HepG2 (cell line): ENCODE data around the gene GDAP1L1. TPM values are rescaled to one million over a fixed set of nuclear protein-coding genes. Genes with fewer than 3 reads are reported as not detected.
A peak's percentile ranks its signal among the peaks of the same experiment; 100 is the strongest.

ENCODE experiments used
- EZH2 ChIP-seq: conservative IDR thresholded peaks from 2 replicates; pipeline ENCODE4 v1.6.1; 2012; ENCODE audit warnings: mild to moderate bottlenecking, low read depth, low read length, moderate library complexity
- HNRNPH1 ChIP-seq: fragments of 200-400 bp; formaldehyde crosslinking; optimal IDR thresholded peaks from 2 replicates; pipeline ENCODE3; 2017; ENCODE audit warnings: mild to moderate bottlenecking, low read depth, low read length
- KMT2B ChIP-seq: IDR thresholded peaks from 2 replicates; pipeline ENCODE4 v1.6.1; 2016; ENCODE audit warnings: missing genetic modification reagents, missing compliant biosample characterization
- MIER2 ChIP-seq: IDR thresholded peaks from 2 replicates; pipeline ENCODE4 v1.6.1; 2016; ENCODE audit warnings: missing biosample characterization, missing genetic modification reagents
- NONO ChIP-seq, 2 experiments: fragments of 450-650 bp in 1 of 2; sonication (generic) in 1 of 2; formaldehyde crosslinking in 1 of 2; IDR thresholded peaks in 1 of 2; conservative IDR thresholded peaks in 1 of 2; 2 replicates each; pipeline versions ENCODE4 v1.6.1 to v1.8.0; 2017 to 2022; ENCODE audit warnings: mild to moderate bottlenecking in 1 of 2, missing genetic modification reagents in 1 of 2, moderate library complexity in 1 of 2
- PHF8 ChIP-seq: sonication (generic); formaldehyde crosslinking; IDR thresholded peaks from 2 replicates; pipeline ENCODE4 v1.5.0; 2020; ENCODE audit warnings: missing genetic modification reagents
- SNAI1 ChIP-seq: sonication (generic); formaldehyde crosslinking; IDR thresholded peaks from 2 replicates; pipeline ENCODE4 v1.5.0; 2020; ENCODE audit warnings: mild to moderate bottlenecking, missing genetic modification reagents, borderline replicate concordance
- SP140L ChIP-seq: sonication (generic); formaldehyde crosslinking; IDR thresholded peaks from 2 replicates; pipeline ENCODE4 v1.4.0; 2020; ENCODE audit warnings: missing genetic modification reagents, borderline replicate concordance
- TCF7L2 ChIP-seq: IDR thresholded peaks from 2 replicates; pipeline ENCODE4 v1.6.1; 2011; ENCODE audit warnings: mild to moderate bottlenecking, low read depth, low read length, moderate library complexity
- ZBTB38 ChIP-seq: sonication (generic); formaldehyde crosslinking; IDR thresholded peaks from 2 replicates; pipeline ENCODE4 v1.5.1; 2020; ENCODE audit warnings: mild to moderate bottlenecking, missing genetic modification reagents
- ZNF160 ChIP-seq: sonication (generic); formaldehyde crosslinking; IDR thresholded peaks from 2 replicates; pipeline ENCODE4 v1.8.0; 2022; ENCODE audit warnings: mild to moderate bottlenecking, inconsistent platforms, missing genetic modification reagents
- ZNF337 ChIP-seq: sonication (generic); formaldehyde crosslinking; IDR thresholded peaks from 2 replicates; pipeline ENCODE4 v1.5.1; 2020; ENCODE audit warnings: missing genetic modification reagents, low read depth, mild to moderate bottlenecking, borderline replicate concordance
- ZNF33A ChIP-seq: sonication (generic); formaldehyde crosslinking; IDR thresholded peaks from 2 replicates; pipeline ENCODE4 v1.5.1; 2020; ENCODE audit warnings: missing genetic modification reagents, mild to moderate bottlenecking, moderate library complexity, borderline replicate concordance
- ZNF549 ChIP-seq: sonication (generic); formaldehyde crosslinking; IDR thresholded peaks from 2 replicates; pipeline ENCODE4 v1.5.0; 2020; ENCODE audit warnings: missing genetic modification reagents
- ZNF564 ChIP-seq: sonication (generic); formaldehyde crosslinking; IDR thresholded peaks from 2 replicates; pipeline ENCODE4 v1.8.1; 2023; ENCODE audit warnings: mild to moderate bottlenecking, missing genetic modification reagents
- ZNF577 ChIP-seq: sonication (generic); formaldehyde crosslinking; IDR thresholded peaks from 2 replicates; pipeline ENCODE4 v1.4.0; 2020; ENCODE audit warnings: mild to moderate bottlenecking, low read depth, missing genetic modification reagents, borderline replicate concordance
- ZNF660 ChIP-seq: sonication (generic); formaldehyde crosslinking; IDR thresholded peaks from 2 replicates; pipeline ENCODE4 v1.5.1; 2020; ENCODE audit warnings: mild to moderate bottlenecking, low read depth, missing genetic modification reagents, borderline replicate concordance
- ZNF672 ChIP-seq: sonication (generic); formaldehyde crosslinking; IDR thresholded peaks from 2 replicates; pipeline ENCODE4 v1.8.1; 2022; ENCODE audit warnings: missing genetic modification reagents
- polyA plus RNA-seq, 8 experiments: library from polyadenylated mRNA; depleted of rRNA in 3 of 8; stranded (reverse) in 7 of 8; unstranded in 1 of 8; fragments of >200 nt; fragmentation: Illumina TruSeq in 4 of 8; extraction: Trizol in 4 of 8; gene quantifications; 2 replicates each; pipeline versions ENCODE4 v1.2.1 to v1.2.3, GENCODE V29; 2011 to 2016; ENCODE audit warnings: low read depth in 4 of 8, missing spikeins in 1 of 8, mixed read lengths in 1 of 8; ENCODE audit not compliant: insufficient read depth in 1 of 8
- total RNA-seq, 5 experiments: library from RNA; depleted of rRNA; stranded (reverse); fragments of >200 nt; fragmentation: Illumina TruSeq; extraction: Trizol; gene quantifications; 2 replicates each; pipeline ENCODE4 v1.2.3, GENCODE V29; 2016; ENCODE audit warnings: low read depth in 1 of 5
- TF ChIP-seq, protein P1 (sequence below): sonication (generic); formaldehyde crosslinking; IDR thresholded peaks from 2 replicates; pipeline ENCODE4 v1.4.0; 2020; ENCODE audit warnings: low read depth, mild to moderate bottlenecking, missing genetic modification reagents
- TF ChIP-seq, protein P2 (sequence below): IDR thresholded peaks from 2 replicates; pipeline ENCODE4 v1.6.1; 2012; ENCODE audit warnings: low read depth, low read length, improper control_type of control experiment
- TF ChIP-seq, protein P3 (sequence below): sonication (generic); formaldehyde crosslinking; conservative IDR thresholded peaks from 2 replicates; pipeline ENCODE4 v1.4.0; 2020; ENCODE audit warnings: mild to moderate bottlenecking, missing genetic modification reagents, moderate library complexity
- TF ChIP-seq, protein P4 (sequence below): sonication (generic); formaldehyde crosslinking; conservative IDR thresholded peaks from 2 replicates; pipeline ENCODE4 v1.4.0; 2020; ENCODE audit warnings: missing genetic modification reagents
- TF ChIP-seq, protein P5 (sequence below): sonication (generic); formaldehyde crosslinking; IDR thresholded peaks from 2 replicates; pipeline ENCODE4 v1.4.0; 2020; ENCODE audit warnings: mild to moderate bottlenecking, missing genetic modification reagents

Gene GDAP1L1
- total and polyA plus RNA-seq, 2 of the 13 experiments (the other 11 are each of a cell fraction or from before 2014, with no cell fraction given): 0.04 TPM; not detected in 1

DNA sequence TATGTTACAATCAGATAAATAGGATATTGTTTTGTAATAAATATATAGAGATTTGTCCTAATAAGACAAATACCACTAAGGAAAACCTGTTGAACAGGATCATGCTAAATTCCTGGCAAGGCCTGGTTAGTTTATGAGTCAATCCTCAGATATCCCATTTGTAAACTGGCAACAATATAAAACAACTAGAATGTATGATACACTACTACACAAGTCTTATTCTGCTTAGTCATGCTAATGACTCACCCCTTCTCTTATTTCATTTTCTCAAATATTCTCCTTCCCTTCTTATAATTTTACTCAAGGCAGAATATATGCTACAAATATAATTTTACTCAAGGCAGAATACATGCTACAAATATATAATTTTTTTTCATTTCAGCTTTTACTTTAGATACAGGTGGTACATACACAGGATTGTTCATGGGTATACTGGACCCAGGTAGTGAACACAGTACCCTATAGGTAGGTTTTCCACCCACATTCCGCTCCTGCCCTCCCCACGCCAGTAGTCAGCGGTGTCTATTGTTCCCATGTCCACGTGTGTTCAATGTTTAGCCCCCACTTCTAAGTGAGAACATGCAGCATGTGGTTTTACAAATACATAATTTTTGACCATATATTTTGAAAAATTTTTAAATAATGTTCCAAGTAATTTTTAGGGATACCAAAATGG, 42.8 kb upstream of the GDAP1L1 start (continued):
- TF ChIP-seq, protein P1, sequence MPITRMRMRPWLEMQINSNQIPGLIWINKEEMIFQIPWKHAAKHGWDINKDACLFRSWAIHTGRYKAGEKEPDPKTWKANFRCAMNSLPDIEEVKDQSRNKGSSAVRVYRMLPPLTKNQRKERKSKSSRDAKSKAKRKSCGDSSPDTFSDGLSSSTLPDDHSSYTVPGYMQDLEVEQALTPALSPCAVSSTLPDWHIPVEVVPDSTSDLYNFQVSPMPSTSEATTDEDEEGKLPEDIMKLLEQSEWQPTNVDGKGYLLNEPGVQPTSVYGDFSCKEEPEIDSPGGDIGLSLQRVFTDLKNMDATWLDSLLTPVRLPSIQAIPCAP (CRISPR knock-in tag): no peak
- TF ChIP-seq ZNF160 (CRISPR knock-in tag) (no peak), ZNF577 (CRISPR knock-in tag) (no peak), ZNF672 (CRISPR knock-in tag) (no peak), SP140L (CRISPR knock-in tag) (no peak), ZNF660 (CRISPR knock-in tag) (no peak), SNAI1 (CRISPR knock-in tag) (no peak), ZNF33A (CRISPR knock-in tag) (no peak), ZNF549 (CRISPR knock-in tag) (no peak), MIER2 (CRISPR knock-in tag) (no peak), PHF8 (no peak), KMT2B (CRISPR knock-in tag) (no peak), ZBTB38 (CRISPR knock-in tag) (no peak), NONO (IDR thresholded peaks at IDR 0.05) (no peak), NONO (CRISPR knock-in tag; conservative IDR thresholded peaks at IDR 0.05) (no peak), TCF7L2 (no peak), EZH2 (no peak), ZNF337 (CRISPR knock-in tag) (no peak), HNRNPH1 (no peak), ZNF564 (CRISPR knock-in tag) (no peak)
- TF ChIP-seq, protein P2, sequence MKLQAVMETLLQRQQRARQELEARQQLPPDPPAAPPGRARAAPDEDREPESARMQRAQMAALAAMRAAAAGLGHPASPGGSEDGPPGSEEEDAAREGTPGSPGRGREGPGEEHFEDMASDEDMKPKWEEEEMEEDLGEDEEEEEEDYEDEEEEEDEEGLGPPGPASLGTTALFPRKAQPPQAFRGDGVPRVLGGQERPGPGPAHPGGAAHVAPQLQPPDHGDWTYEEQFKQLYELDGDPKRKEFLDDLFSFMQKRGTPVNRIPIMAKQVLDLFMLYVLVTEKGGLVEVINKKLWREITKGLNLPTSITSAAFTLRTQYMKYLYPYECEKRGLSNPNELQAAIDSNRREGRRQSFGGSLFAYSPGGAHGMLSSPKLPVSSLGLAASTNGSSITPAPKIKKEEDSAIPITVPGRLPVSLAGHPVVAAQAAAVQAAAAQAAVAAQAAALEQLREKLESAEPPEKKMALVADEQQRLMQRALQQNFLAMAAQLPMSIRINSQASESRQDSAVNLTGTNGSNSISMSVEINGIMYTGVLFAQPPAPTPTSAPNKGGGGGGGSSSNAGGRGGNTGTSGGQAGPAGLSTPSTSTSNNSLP: 0 out of 2 replicates have a peak, but pooled peaks have one; percentile 10
- TF ChIP-seq, protein P3, sequence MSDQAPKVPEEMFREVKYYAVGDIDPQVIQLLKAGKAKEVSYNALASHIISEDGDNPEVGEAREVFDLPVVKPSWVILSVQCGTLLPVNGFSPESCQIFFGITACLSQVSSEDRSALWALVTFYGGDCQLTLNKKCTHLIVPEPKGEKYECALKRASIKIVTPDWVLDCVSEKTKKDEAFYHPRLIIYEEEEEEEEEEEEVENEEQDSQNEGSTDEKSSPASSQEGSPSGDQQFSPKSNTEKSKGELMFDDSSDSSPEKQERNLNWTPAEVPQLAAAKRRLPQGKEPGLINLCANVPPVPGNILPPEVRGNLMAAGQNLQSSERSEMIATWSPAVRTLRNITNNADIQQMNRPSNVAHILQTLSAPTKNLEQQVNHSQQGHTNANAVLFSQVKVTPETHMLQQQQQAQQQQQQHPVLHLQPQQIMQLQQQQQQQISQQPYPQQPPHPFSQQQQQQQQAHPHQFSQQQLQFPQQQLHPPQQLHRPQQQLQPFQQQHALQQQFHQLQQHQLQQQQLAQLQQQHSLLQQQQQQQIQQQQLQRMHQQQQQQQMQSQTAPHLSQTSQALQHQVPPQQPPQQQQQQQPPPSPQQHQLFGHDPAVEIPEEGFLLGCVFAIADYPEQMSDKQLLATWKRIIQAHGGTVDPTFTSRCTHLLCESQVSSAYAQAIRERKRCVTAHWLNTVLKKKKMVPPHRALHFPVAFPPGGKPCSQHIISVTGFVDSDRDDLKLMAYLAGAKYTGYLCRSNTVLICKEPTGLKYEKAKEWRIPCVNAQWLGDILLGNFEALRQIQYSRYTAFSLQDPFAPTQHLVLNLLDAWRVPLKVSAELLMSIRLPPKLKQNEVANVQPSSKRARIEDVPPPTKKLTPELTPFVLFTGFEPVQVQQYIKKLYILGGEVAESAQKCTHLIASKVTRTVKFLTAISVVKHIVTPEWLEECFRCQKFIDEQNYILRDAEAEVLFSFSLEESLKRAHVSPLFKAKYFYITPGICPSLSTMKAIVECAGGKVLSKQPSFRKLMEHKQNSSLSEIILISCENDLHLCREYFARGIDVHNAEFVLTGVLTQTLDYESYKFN: no peak
- TF ChIP-seq, protein P4, sequence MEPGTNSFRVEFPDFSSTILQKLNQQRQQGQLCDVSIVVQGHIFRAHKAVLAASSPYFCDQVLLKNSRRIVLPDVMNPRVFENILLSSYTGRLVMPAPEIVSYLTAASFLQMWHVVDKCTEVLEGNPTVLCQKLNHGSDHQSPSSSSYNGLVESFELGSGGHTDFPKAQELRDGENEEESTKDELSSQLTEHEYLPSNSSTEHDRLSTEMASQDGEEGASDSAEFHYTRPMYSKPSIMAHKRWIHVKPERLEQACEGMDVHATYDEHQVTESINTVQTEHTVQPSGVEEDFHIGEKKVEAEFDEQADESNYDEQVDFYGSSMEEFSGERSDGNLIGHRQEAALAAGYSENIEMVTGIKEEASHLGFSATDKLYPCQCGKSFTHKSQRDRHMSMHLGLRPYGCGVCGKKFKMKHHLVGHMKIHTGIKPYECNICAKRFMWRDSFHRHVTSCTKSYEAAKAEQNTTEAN (CRISPR knock-in tag): no peak
- TF ChIP-seq, protein P5, sequence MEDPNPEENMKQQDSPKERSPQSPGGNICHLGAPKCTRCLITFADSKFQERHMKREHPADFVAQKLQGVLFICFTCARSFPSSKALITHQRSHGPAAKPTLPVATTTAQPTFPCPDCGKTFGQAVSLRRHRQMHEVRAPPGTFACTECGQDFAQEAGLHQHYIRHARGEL (CRISPR knock-in tag): no peak
